ENCODE data around the gene DENND4A.

DNA sequence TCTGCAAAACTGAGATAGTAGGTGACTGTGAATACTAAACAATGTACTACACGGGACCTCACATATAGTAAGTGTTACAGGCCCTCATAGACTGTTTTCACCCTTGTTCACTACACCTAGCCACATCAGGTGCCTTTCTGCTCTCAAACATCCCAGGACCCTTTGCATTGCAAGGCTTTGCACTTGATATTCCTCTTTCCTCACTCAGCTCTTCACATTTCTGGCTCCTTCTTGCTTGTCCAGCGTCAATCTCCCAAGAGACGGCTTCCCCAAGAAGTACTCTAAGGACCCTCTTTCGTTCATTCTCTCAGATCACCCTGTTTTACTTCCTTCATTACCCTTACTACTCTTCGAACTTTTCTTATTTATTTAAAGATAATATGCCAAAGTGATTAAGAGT lies 10.0 kb downstream of the DENND4A start:
- TF ChIP-seq, protein P1, sequence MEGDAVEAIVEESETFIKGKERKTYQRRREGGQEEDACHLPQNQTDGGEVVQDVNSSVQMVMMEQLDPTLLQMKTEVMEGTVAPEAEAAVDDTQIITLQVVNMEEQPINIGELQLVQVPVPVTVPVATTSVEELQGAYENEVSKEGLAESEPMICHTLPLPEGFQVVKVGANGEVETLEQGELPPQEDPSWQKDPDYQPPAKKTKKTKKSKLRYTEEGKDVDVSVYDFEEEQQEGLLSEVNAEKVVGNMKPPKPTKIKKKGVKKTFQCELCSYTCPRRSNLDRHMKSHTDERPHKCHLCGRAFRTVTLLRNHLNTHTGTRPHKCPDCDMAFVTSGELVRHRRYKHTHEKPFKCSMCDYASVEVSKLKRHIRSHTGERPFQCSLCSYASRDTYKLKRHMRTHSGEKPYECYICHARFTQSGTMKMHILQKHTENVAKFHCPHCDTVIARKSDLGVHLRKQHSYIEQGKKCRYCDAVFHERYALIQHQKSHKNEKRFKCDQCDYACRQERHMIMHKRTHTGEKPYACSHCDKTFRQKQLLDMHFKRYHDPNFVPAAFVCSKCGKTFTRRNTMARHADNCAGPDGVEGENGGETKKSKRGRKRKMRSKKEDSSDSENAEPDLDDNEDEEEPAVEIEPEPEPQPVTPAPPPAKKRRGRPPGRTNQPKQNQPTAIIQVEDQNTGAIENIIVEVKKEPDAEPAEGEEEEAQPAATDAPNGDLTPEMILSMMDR (conservative IDR thresholded peaks at IDR 0.05 in 1 of 2, IDR thresholded peaks at IDR 0.05 in 1 of 2; ENCODE audit: extremely low read depth in 1 of 2, insufficient read depth in 1 of 2, low read depth in 1 of 2, low read length in 2 of 2), result no peak
- TF ChIP-seq EZH2 (IDR thresholded peaks at IDR 0.05; ENCODE audit: borderline replicate concordance, low read length), result no peak

Data from mammary epithelial cell (primary cell).